ENCODE data around the gene SERPINB6. TPM values are rescaled to one million over a fixed set of nuclear protein-coding genes. Genes with fewer than 3 reads are reported as not detected.

The SERPINB6 gene
- total and polyA plus RNA-seq, 9 of the 15 experiments (the other 6 are each of a cell fraction or from before 2014, with no cell fraction given) = 86.6 to 211 (median 143) TPM

- TF ChIP-seq, protein P1, sequence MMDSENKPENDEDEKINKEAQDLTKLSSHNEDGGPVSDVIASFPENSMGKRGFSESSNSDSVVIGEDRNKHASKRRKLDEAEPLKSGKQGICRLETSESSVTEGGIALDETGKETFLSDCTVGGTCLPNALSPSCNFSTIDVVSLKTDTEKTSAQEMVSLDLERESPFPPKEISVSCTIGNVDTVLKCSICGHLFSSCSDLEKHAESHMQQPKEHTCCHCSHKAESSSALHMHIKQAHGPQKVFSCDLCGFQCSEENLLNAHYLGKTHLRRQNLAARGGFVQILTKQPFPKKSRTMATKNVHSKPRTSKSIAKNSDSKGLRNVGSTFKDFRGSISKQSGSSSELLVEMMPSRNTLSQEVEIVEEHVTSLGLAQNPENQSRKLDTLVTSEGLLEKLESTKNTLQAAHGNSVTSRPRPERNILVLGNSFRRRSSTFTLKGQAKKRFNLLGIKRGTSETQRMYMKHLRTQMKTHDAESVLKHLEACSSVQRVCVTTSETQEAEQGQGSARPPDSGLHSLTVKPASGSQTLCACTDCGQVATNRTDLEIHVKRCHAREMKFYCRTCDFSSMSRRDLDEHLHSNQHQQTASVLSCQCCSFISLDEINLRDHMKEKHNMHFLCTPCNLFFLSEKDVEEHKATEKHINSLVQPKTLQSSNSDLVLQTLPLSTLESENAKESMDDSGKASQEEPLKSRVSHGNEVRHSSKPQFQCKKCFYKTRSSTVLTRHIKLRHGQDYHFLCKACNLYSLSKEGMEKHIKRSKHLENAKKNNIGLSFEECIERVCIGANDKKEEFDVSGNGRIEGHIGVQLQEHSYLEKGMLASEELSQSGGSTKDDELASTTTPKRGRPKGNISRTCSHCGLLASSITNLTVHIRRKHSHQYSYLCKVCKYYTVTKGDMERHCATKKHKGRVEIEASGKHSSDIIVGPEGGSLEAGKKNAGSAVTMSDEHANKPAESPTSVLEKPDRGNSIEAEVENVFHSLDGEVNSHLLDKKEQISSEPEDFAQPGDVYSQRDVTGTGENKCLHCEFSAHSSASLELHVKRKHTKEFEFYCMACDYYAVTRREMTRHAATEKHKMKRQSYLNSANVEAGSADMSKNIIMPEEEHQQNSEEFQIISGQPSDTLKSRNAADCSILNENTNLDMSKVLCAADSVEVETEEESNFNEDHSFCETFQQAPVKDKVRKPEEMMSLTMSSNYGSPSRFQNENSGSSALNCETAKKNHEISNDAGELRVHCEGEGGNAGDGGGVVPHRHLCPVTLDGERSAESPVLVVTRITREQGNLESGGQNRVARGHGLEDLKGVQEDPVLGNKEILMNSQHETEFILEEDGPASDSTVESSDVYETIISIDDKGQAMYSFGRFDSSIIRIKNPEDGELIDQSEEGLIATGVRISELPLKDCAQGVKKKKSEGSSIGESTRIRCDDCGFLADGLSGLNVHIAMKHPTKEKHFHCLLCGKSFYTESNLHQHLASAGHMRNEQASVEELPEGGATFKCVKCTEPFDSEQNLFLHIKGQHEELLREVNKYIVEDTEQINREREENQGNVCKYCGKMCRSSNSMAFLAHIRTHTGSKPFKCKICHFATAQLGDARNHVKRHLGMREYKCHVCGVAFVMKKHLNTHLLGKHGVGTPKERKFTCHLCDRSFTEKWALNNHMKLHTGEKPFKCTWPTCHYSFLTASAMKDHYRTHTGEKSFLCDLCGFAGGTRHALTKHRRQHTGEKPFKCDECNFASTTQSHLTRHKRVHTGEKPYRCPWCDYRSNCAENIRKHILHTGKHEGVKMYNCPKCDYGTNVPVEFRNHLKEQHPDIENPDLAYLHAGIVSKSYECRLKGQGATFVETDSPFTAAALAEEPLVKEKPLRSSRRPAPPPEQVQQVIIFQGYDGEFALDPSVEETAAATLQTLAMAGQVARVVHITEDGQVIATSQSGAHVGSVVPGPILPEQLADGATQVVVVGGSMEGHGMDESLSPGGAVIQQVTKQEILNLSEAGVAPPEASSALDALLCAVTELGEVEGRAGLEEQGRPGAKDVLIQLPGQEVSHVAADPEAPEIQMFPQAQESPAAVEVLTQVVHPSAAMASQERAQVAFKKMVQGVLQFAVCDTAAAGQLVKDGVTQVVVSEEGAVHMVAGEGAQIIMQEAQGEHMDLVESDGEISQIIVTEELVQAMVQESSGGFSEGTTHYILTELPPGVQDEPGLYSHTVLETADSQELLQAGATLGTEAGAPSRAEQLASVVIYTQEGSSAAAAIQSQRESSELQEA (IDR thresholded peaks at IDR 0.05; ENCODE audit: low read depth) = no peak
- TF ChIP-seq SUPT5H (IDR thresholded peaks at IDR 0.05) (no peak), ZNF140 (CRISPR knock-in tag; IDR thresholded peaks at IDR 0.05) (no peak), SMAD2 (IDR thresholded peaks at IDR 0.05; ENCODE audit: low read depth, low read length) (no peak), ZNF586 (CRISPR knock-in tag; conservative IDR thresholded peaks at IDR 0.05) (no peak), ELF2 (CRISPR knock-in tag; IDR thresholded peaks at IDR 0.05) (no peak), ZNF121 (CRISPR knock-in tag; conservative IDR thresholded peaks at IDR 0.05) (no peak), CCNT2 (IDR thresholded peaks at IDR 0.05; ENCODE audit: borderline replicate concordance, extremely low read depth, insufficient read length, low read depth, low read length) (no peak), HIVEP1 (CRISPR knock-in tag; IDR thresholded peaks at IDR 0.05) (no peak), ESRRB (CRISPR knock-in tag; IDR thresholded peaks at IDR 0.05; ENCODE audit: borderline replicate concordance) (no peak), HEY1 (CRISPR knock-in tag; IDR thresholded peaks at IDR 0.05; ENCODE audit: borderline replicate concordance) (no peak), ZNF239 (CRISPR knock-in tag; IDR thresholded peaks at IDR 0.05) (no peak), NFATC3 (IDR thresholded peaks at IDR 0.05) (no peak), TCF7L2 (IDR thresholded peaks at IDR 0.05; ENCODE audit: low read depth, low read length) (no peak), SIX5 (IDR thresholded peaks at IDR 0.05; ENCODE audit: borderline replicate concordance in 1 of 2, insufficient read depth in 1 of 2, low read depth in 1 of 2, low read length in 2 of 2) (no peak)
- TF ChIP-seq, protein P2, sequence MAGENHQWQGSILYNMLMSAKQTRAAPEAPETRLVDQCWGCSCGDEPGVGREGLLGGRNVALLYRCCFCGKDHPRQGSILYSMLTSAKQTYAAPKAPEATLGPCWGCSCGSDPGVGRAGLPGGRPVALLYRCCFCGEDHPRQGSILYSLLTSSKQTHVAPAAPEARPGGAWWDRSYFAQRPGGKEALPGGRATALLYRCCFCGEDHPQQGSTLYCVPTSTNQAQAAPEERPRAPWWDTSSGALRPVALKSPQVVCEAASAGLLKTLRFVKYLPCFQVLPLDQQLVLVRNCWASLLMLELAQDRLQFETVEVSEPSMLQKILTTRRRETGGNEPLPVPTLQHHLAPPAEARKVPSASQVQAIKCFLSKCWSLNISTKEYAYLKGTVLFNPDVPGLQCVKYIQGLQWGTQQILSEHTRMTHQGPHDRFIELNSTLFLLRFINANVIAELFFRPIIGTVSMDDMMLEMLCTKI (IDR thresholded peaks at IDR 0.05; ENCODE audit: partially characterized antibody) = no peak
Measured at GRCh38 chr6:2970753-2971419, 481 bp downstream of the SERPINB6 start (continued).

Data from K562 (cell line).